ENCODE measurements around the gene WSB1. TPM values are rescaled to one million over a fixed set of nuclear protein-coding genes. Genes with fewer than 3 reads are reported as not detected.

WSB1 gene
- total and polyA plus RNA-seq, 10 of the 15 experiments (the other 5 are each of a cell fraction or from before 2014, with no cell fraction given) = 26.6 to 458 (median 101) TPM

DNA sequence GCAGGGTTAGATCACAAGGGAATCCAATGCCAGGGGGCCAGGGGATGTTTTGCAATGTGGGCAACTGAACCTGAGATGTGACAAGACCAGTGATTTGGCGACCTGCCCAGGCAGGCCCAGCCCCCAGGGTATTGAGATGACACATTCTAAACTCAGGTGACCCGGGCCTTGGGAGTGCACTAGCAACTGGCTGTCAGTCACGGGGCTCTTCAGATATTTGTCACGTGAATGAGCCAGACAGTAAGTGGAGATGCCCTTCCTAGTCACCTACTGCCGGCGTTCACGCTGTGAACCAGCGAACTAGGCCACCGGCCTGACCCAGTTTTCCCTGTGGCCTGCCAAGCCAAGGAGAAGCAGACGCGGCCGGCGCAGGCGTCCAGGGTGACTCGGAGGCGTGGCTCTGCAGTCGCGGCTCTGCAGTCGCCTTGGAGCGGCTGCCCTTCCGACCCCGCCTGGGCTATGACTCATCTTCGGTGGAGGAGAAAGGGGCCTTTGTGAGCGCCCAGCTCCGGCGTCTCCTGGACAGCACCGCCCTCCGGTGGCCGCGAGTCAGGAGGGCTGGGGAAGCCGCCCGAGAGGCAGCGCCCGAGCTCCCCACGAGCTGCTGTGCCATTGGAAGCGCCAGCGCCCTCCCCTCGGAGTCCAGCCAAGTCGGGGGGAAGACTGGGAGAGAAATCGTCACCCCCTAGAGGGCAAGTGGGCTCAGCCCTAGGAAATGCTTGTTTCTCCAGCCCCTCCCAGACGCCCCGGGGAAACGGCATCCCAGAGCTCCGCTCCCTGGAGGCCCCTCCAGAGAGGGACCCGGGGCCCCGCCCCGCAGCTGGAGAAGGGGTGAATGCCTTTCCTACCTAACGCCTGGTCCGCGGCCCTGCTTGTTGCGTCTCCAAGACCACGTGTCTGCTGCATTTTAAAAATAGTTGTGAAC, 38.8 kb downstream of the WSB1 start (continued):
- TF ChIP-seq MTA2 (IDR thresholded peaks at IDR 0.05; ENCODE audit: low read depth) = peak; percentile 60
- no peak for TF ChIP-seq KDM1A (IDR thresholded peaks at IDR 0.05; ENCODE audit: borderline replicate concordance)
- peak; percentile 35; the same call in 1 of the 2 replicates for TF ChIP-seq NBN (IDR thresholded peaks at IDR 0.05)
- 0 out of 2 replicates have a peak, but pooled peaks have one; percentile 75 for TF ChIP-seq GATAD2B (conservative IDR thresholded peaks at IDR 0.05; ENCODE audit: low read depth)
- no peak for TF ChIP-seq ZNF217 (IDR thresholded peaks at IDR 0.05)
- no peak for TF ChIP-seq CBX3 (IDR thresholded peaks at IDR 0.05; ENCODE audit: borderline replicate concordance, low read depth)
- TF ChIP-seq, protein P1, sequence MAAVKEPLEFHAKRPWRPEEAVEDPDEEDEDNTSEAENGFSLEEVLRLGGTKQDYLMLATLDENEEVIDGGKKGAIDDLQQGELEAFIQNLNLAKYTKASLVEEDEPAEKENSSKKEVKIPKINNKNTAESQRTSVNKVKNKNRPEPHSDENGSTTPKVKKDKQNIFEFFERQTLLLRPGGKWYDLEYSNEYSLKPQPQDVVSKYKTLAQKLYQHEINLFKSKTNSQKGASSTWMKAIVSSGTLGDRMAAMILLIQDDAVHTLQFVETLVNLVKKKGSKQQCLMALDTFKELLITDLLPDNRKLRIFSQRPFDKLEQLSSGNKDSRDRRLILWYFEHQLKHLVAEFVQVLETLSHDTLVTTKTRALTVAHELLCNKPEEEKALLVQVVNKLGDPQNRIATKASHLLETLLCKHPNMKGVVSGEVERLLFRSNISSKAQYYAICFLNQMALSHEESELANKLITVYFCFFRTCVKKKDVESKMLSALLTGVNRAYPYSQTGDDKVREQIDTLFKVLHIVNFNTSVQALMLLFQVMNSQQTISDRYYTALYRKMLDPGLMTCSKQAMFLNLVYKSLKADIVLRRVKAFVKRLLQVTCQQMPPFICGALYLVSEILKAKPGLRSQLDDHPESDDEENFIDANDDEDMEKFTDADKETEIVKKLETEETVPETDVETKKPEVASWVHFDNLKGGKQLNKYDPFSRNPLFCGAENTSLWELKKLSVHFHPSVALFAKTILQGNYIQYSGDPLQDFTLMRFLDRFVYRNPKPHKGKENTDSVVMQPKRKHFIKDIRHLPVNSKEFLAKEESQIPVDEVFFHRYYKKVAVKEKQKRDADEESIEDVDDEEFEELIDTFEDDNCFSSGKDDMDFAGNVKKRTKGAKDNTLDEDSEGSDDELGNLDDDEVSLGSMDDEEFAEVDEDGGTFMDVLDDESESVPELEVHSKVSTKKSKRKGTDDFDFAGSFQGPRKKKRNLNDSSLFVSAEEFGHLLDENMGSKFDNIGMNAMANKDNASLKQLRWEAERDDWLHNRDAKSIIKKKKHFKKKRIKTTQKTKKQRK (IDR thresholded peaks at IDR 0.05; ENCODE audit: low read depth, low read length) = no peak
- no peak for TF ChIP-seq POLR2AphosphoS5 (IDR thresholded peaks at IDR 0.05; ENCODE audit: low read length)
- TF ChIP-seq GABPA (IDR thresholded peaks at IDR 0.05; ENCODE audit: low read depth) = peak; percentile 26; the same call in 1 of the 2 replicates
- TF ChIP-seq, protein P2, sequence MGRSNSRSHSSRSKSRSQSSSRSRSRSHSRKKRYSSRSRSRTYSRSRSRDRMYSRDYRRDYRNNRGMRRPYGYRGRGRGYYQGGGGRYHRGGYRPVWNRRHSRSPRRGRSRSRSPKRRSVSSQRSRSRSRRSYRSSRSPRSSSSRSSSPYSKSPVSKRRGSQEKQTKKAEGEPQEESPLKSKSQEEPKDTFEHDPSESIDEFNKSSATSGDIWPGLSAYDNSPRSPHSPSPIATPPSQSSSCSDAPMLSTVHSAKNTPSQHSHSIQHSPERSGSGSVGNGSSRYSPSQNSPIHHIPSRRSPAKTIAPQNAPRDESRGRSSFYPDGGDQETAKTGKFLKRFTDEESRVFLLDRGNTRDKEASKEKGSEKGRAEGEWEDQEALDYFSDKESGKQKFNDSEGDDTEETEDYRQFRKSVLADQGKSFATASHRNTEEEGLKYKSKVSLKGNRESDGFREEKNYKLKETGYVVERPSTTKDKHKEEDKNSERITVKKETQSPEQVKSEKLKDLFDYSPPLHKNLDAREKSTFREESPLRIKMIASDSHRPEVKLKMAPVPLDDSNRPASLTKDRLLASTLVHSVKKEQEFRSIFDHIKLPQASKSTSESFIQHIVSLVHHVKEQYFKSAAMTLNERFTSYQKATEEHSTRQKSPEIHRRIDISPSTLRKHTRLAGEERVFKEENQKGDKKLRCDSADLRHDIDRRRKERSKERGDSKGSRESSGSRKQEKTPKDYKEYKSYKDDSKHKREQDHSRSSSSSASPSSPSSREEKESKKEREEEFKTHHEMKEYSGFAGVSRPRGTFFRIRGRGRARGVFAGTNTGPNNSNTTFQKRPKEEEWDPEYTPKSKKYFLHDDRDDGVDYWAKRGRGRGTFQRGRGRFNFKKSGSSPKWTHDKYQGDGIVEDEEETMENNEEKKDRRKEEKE (IDR thresholded peaks at IDR 0.05) = no peak
- peak; percentile 38; the same call in 1 of the 2 replicates for TF ChIP-seq PAX5 (IDR thresholded peaks at IDR 0.05; ENCODE audit: borderline replicate concordance, low read depth, low read length)
- peak; percentile 23 for TF ChIP-seq KLF5 (IDR thresholded peaks at IDR 0.05; ENCODE audit: partially characterized antibody)
- 0 out of 2 replicates have a peak, but pooled peaks have one; percentile 42 for TF ChIP-seq MEF2A (IDR thresholded peaks at IDR 0.05; ENCODE audit: insufficient read depth, low read depth, low read length)
- TF ChIP-seq, protein P3, sequence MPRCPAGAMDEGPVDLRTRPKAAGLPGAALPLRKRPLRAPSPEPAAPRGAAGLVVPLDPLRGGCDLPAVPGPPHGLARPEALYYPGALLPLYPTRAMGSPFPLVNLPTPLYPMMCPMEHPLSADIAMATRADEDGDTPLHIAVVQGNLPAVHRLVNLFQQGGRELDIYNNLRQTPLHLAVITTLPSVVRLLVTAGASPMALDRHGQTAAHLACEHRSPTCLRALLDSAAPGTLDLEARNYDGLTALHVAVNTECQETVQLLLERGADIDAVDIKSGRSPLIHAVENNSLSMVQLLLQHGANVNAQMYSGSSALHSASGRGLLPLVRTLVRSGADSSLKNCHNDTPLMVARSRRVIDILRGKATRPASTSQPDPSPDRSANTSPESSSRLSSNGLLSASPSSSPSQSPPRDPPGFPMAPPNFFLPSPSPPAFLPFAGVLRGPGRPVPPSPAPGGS (IDR thresholded peaks at IDR 0.05; ENCODE audit: borderline replicate concordance, insufficient read depth, low read depth, low read length, poor library complexity, severe bottlenecking) = peak; percentile 68
- TF ChIP-seq ZNF24 (IDR thresholded peaks at IDR 0.05) = 0 out of 2 replicates have a peak, but pooled peaks have one; percentile 13
- TF ChIP-seq KAT2A (conservative IDR thresholded peaks at IDR 0.05; ENCODE audit: control insufficient read depth, low read depth, low read length) = no peak
- TF ChIP-seq, protein P4, sequence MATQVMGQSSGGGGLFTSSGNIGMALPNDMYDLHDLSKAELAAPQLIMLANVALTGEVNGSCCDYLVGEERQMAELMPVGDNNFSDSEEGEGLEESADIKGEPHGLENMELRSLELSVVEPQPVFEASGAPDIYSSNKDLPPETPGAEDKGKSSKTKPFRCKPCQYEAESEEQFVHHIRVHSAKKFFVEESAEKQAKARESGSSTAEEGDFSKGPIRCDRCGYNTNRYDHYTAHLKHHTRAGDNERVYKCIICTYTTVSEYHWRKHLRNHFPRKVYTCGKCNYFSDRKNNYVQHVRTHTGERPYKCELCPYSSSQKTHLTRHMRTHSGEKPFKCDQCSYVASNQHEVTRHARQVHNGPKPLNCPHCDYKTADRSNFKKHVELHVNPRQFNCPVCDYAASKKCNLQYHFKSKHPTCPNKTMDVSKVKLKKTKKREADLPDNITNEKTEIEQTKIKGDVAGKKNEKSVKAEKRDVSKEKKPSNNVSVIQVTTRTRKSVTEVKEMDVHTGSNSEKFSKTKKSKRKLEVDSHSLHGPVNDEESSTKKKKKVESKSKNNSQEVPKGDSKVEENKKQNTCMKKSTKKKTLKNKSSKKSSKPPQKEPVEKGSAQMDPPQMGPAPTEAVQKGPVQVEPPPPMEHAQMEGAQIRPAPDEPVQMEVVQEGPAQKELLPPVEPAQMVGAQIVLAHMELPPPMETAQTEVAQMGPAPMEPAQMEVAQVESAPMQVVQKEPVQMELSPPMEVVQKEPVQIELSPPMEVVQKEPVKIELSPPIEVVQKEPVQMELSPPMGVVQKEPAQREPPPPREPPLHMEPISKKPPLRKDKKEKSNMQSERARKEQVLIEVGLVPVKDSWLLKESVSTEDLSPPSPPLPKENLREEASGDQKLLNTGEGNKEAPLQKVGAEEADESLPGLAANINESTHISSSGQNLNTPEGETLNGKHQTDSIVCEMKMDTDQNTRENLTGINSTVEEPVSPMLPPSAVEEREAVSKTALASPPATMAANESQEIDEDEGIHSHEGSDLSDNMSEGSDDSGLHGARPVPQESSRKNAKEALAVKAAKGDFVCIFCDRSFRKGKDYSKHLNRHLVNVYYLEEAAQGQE (IDR thresholded peaks at IDR 0.05; ENCODE audit: low read depth, low read length) = no peak
- peak; percentile 79 for TF ChIP-seq JUND (IDR thresholded peaks at IDR 0.05; ENCODE audit: low read depth, low read length)

All from GM12878 (cell line).